Glomerular visceral epithelial cell (primary cell): Measurements from ENCODE around the gene GLYAT.

Source experiments
- DNase-seq: peaks from one replicate; pipeline ENCODE4 v3.0.0-alpha.2; 2016; ENCODE audit errors: extremely low spot score

GLYAT gene, protein sequence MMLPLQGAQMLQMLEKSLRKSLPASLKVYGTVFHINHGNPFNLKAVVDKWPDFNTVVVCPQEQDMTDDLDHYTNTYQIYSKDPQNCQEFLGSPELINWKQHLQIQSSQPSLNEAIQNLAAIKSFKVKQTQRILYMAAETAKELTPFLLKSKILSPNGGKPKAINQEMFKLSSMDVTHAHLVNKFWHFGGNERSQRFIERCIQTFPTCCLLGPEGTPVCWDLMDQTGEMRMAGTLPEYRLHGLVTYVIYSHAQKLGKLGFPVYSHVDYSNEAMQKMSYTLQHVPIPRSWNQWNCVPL

GRCh38 chr11:58731819-58732218 lies at the start of gene GLYAT:
Gene GLYAT (minus strand): TSS chr11:58731943. CDS start chr11:58724496, 7,447 bp downstream.
- DNase-seq = no peak

- DNase-seq = no peak
These were observed 49.6 kb upstream of the GLYAT start for GRCh38 chr11:58781345-58781744.

GRCh38 chr11:58780578-58780977 lies 48.8 kb upstream of the GLYAT start:
- DNase-seq = no peak

GRCh38 chr11:58776891-58777710 lies 45.4 kb upstream of the GLYAT start:
- no peak for DNase-seq

DNA sequence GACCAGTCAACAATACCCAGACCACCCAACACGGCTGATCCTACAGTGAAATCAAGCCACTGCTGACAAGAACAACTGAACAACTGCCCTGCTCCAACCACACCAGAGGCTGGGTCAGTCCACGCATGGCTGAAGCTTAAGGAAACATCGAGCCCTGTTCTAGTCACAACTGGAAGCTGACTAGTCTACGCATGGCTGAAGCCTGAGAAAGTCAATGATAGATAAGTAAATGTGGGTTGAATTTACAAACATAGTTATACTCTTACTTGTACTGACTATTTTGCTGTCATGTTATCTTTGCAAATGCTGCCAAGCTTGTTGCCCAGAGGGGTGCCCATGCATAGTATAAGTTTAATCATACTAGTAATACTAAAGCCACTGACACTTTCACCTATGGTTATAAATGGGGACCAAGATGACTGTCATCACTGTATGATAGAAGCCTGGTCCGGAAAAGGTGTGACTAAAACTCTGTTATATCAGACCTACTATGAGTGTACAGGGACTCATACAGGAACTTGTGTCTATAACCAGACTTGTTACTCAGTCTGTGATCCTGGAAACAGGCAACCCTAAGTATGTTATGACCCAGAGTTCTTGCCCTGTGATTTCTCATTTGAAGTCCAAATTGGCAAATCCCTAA lies 43.4 kb upstream of the GLYAT start:
- no peak for DNase-seq

DNA sequence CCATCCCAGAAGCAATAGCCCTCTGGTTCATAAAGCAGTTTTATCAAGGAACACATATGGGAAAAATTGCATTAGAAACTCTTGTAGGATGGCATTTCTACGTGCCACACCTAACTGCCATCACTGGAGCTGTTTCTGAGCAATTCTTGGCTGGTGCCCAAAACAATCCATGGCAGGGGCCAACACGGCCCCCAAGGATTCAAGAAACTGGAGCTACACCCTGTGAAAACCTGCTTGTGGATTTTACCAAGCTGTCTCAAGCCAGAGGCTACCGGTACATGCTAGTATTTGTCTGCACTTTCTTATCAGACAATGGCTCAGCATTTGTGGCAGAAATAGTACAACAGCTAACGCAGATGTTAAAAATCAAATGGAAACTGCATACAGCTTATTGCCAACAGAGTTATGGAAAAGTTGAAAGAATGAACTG lies 42.4 kb upstream of the GLYAT start:
- DNase-seq = no peak

GRCh38 chr11:58773337-58773736 lies 41.6 kb upstream of the GLYAT start:
- DNase-seq = no peak

- no peak for DNase-seq
These were observed 40.9 kb upstream of the GLYAT start for GRCh38 chr11:58772329-58773285.

DNA sequence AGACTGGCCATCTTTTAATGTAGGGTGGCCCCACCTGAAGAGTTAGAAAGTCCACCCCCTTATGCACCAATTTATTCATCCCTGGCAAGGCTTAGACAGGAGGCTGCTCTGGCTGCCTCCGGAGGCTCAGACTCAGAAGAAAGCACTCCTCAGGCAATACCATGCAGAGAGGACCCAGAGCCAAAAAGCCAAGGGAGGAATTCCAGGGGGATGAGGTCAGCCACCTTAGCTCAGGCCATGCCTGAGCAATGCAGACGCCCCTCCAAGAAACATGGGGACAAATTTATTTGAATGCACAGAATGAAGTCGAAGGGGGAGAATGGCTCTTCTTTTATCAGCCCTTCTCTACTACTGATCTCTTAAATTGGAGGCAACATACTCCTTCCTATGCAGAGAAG lies 39.7 kb upstream of the GLYAT start:
- DNase-seq = peak; percentile 7

DNA sequence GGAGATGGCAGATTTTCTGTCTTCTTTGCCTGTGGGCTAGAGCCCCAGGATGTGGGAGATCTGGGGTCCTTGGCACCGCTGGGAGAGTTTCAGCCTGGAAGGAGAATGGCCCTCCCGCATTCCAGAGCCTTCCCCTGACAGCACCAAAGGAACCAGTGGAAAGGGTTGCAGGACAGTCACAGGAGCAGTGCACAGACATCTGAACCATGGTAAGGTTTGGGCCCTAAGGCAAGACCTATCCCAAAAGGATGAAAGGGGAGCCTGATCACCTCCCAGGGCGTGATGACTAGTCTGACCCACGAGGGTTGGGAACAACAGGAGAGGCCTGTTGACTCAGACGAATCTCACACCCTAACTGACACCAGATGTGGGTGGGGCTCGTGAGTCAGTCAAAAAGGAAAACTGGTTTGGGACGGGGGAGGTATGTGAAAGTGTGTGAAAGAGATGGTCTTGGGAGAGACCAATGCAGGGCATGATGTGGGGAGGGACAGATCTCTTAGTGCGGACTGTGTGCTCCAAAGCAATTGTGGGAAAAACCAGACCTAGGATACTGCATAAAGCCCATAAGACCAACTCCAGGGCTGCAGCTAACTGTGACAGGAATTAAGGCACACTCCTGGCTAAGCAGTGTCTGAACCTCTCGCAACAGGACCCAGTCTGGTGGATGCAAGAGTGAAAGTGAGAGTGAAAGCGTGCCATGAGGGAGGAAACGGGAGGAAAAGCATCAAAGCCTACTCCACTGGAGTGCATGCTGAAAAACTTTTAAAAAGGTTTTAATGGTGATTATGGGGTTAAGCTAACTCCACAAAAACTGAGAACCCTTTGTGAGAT lies 39.1 kb upstream of the GLYAT start:
- DNase-seq = peak; percentile 27

GRCh38 chr11:58770166-58770565 lies 38.4 kb upstream of the GLYAT start:
- no peak for DNase-seq

- DNase-seq = no peak
These were observed 37.6 kb upstream of the GLYAT start for GRCh38 chr11:58769308-58769707.

GRCh38 chr11:58768137-58768536 lies 36.4 kb upstream of the GLYAT start:
- no peak for DNase-seq

DNA sequence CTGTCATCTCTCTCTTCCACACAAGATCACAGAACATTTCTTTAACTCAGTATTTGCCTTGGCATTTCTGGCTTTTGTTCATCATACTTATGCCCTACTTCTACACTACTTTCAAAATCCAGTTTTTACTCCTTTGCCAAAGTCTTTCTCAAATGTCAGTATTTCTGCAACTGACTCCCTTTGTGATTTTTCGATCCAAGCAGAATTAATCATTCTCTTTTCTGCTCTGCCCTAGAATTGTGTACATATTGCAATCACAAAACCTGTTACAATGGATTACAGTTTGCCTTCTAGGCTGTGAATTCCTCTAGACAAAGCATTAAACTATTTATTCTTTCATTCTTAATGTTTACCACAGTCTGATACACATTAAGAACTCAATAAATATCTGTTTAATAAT lies 33.3 kb upstream of the GLYAT start:
- no peak for DNase-seq

DNA sequence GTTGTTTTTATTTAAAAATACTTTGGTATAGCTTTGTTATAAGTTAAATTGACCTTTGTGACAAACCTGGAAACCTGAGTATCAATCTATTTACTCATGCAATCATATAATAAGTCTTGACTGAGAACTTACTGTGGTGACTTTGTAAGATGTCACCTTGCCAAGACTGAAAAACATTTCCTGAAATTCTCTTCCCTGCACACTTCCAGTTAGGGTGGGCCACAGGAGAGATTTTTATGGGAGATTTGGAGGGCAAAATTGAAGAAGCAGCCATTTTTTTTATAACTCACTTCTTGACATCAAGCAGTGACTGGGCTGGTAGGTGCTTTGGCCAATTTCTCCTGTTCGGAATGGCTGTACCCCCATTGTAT lies 31.4 kb upstream of the GLYAT start:
- no peak for DNase-seq

DNA sequence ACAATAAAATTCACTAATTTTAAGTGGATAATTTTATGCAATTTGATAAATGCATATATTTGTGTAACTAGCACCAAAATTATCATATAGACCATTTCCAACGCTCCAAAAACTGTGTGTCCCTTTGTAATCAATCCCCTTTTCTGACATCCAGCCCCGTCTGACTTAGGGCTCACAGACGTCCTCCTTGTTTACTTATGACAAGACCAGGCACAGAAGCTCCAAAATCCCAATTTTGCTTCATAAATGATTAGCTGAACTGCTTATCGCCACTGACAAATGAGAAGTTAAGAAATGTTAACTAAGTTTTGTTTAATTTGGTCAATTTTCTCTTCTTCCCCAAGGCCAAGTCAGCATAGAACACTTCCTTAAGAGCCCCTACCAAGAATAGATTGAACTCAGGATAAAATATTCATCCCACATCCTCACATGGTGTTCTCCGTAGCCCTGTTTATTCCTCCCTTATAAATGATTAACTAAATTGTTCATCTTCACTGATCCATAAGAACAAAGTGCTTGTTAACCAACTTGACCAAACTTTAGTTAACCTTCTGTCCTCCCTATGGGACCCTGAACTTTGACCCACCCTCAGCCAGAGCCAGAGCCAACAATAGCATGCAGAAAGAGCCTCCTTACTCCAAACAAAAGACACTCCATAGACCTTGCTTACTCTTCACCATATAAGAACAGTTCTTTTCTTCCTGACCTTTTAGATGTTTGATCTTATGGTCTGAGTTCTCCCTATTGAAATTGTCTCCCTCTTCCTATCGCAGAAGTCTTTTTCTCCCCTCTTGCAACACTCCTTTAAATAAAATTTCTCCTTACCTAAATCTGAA lies 30.8 kb upstream of the GLYAT start:
- no peak for DNase-seq

- DNase-seq = no peak
These were observed 25.7 kb upstream of the GLYAT start for GRCh38 chr11:58757439-58757838.

GRCh38 chr11:58745705-58746364 lies 14.1 kb upstream of the GLYAT start:
- no peak for DNase-seq

GRCh38 chr11:58744988-58745704 lies 13.4 kb upstream of the GLYAT start:
- DNase-seq = no peak
